ENCODE results near the gene RPS21.

Gene RPS21

GRCh38 chr20:62386383-62387218 is at the start of gene RPS21:
RPS21 (plus strand) TSS chr20:62387103; CDS start chr20:62387339, 236 bp downstream.
- peak; percentile 48 to 87 for DNase-seq

GRCh38 chr20:62337558-62338293 is 49.2 kb upstream of the RPS21 start:
- no peak for DNase-seq

- no peak for DNase-seq
Observed at GRCh38 chr20:62338294-62338620, 48.6 kb upstream of the RPS21 start.

DNA sequence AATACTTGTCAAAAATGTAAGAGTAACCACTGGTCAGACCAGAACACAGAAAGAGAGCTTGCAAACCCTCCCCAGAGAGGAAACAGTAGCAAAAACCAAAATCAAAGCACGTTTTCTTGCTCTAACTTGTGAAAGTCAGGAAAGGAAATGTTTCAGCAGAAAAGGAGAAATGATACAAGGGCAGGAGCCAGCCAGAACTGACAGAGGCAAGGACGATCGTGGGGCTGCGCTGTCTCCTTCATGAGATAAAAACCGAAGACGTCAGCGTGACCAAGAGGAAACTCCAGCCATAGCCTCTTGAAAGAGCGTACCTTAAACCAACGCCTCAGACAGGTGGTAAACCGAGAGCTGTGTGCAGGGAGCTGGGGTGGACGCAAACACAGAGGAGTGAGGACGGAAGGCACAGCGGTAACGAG is 47.2 kb upstream of the RPS21 start:
- DNase-seq, result no peak

DNA sequence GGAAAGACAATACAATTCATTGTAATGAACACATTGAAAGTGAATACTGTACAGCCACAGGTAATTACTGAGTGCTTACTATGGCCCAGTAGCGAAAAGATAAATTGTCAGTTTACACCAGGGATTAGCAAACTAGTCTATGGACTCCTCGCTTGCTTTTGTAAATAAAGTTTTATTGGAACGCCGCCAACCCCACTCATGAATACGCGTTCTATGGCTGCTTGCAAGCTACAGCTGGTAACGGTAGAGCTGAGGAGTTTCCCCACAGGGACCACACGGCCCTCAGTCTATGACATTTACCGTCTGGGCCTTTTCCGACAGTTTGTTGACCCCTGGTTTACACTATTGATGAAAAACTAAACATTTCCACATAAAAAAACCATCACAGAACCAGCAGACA is 44.0 kb upstream of the RPS21 start:
- DNase-seq, result no peak

DNA sequence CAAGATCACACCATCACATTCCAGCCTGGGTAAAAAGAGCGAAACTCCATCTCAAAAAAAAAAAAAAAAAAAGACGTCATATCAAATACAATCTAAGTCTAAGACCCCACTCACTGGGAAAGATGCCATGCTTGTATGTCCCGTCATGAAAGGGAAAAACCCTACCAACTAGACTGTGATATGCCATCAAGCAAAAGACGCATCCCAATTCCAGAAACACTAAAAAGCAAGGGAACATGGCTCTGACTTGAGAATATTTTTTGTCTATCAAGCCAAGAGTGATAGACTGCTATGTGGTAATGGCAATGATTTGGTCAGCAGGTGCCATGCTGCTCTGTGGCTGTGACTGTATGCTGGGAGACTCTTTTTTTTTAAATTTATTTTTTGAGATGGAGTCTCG is 42.8 kb upstream of the RPS21 start:
- no peak for DNase-seq

- DNase-seq, result no peak
Observed at GRCh38 chr20:62344782-62345181, 42.1 kb upstream of the RPS21 start.

GRCh38 chr20:62345681-62346370 is 41.1 kb upstream of the RPS21 start:
- DNase-seq, result no peak

DNA sequence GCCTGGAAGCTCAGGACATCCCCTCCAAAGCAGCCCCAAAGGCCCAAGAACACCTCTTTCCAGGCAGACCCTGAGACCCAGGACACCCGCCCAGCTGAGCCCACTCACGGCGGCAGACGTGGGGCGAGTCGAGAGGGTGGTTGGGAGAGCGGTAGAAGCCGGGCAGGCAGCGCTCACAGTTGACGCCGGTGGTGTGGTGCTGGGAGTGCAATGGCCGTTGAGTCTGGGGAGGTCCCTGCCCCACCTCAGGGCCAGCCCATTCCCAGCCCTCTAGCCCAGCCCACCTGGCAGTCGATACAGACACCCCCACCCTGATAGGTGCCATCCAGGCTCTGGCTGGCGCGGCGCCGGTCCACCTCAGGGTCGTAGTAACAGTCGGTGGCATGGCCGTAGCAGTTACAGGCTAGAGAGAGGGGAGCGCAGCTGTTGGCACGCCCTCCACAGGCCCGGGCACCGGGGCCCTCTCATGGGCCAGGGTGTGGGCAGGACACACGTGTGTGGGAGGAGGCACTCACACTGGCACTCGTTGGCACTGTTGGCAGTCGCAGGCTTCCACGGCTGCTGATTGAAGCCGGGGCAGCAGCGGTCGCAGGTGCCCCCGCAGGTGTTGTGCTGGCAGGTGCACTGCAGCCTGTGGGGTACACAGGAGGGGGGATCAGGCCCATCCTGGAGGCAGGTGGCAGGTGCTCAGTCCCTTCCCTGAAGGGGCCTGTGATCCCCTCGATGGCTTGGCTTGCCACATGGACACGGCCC is 40.3 kb upstream of the RPS21 start:
- no peak for DNase-seq

DNA sequence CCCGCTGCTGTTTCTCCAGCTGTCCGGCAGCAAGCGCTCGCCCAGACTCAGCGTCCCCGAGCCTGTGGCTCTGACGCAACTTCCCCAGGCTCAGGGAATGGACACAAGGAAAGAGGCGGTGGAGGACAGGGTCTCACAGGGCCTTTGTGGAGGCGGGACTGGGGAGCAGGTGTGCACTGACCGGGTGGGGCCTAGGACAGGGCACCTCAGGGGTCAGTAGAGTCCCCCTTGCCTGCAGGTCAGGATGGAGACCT is 39.8 kb upstream of the RPS21 start:
- DNase-seq, result no peak

DNA sequence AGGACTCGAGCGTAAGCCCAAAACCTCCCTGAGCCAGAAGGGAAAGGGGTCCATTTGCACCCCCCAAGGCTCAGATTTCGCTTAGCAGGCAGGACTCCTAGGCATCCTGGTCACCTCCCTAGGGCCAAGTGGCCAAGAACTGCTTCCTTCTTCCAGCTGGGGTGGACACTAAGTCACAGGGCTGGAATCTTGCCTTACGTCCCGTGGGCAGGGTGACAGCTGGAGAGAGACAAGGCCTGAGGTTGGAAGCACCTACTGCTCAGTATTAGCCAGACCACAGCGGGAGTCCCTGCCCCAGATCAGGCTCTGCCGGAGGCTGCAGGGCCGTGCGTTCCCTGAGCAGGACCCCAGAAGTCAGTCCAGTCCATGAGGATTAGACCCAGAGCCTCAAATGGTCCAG is 39.5 kb upstream of the RPS21 start:
- DNase-seq, result no peak

- no peak for DNase-seq
Observed at GRCh38 chr20:62348604-62349003, 38.3 kb upstream of the RPS21 start.

GRCh38 chr20:62349556-62350097 is 37.3 kb upstream of the RPS21 start:
- no peak for DNase-seq

DNA sequence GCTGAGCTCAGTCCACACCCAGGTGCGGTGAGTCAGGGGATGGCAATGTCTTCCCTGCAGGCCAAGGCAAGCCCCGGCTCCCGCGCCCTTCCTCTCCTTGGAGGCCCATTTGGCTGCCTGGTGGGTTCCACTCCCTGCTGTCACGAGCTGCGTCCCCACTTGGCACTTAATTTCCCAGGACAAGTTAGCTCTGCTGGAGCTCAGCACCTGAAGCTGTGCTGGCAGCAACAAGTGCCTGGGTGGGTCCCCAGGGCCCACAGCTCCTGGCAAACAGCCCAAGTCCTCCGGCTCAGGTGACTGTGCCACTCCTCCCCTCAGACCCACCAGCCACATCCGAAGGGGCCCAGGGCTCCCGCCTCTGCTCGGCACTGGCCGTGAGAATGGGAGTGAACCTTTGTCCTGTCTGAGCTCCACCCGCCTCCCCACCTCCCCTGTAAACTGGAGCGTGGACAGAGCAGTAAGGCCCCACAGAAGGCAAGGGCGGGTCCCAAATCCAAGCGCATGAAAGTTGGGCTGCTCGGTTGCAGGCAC is 36.7 kb upstream of the RPS21 start:
- DNase-seq, result peak; percentile 51 to 80

GRCh38 chr20:62350629-62351422 is 36.1 kb upstream of the RPS21 start:
- no peak for DNase-seq

- no peak for DNase-seq
Observed at GRCh38 chr20:62351469-62352401, 35.2 kb upstream of the RPS21 start.

DNA sequence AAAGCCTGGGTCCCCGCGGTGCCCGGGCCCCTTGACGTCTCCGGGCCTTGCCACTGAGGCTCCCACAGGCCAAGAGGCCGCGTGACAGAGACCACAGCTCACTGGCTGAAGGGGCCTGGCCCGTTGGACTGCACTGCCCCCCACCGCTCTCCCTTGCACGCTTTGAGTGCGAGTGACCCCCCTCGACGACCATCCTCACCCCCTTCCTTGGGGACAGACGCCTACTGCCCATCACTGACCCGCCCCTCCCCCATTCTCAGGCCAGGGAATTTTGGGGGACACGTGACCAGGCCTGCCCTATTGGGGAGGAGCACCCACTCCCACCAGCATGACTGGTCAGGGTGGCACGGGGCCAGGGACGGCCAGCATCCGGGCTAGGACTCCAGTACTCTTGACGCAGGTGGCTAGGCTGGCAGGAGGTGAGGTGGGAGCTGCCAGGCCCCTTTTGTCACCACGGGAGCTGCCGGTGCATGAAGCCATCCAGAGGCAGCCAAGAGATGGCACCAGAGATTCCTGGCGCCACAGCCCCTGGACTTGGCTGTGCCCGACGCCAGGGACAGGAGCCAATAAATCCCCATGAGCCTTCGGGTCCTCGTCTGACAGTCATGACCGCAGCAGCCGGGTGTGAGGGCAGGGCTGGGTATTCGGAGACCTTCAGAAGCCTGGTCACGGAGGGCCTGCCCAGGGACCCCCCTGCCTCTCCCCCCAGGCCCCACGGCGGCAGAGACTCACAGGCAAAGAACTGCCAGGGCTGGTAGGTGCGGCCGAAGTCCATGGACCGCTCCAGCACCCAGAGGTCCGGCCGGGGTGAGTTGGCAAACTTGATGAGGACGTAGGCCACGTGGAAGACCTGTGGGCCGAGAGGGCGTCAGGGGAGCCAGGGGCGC is 34.3 kb upstream of the RPS21 start:
- no peak for DNase-seq

GRCh38 chr20:62353289-62354030 is 33.4 kb upstream of the RPS21 start:
- DNase-seq, result no peak
